HEK293 (cell line): Measurements from ENCODE around the gene CALCOCO1.

ENCODE experiments used
- FEZF1 ChIP-seq: fragments of 450-650 bp; formaldehyde crosslinking; IDR thresholded peaks from 2 replicates; pipeline ENCODE4 v1.5.1; 2016; ENCODE audit warnings: missing biosample characterization, missing genetic modification characterization
- GLI2 ChIP-seq: fragments of 450-650 bp; formaldehyde crosslinking; IDR thresholded peaks from 2 replicates; pipeline ENCODE4; 2017; ENCODE audit warnings: missing biosample characterization, missing genetic modification characterization, low read depth, borderline replicate concordance
- GLIS2 ChIP-seq: fragments of 450-650 bp; formaldehyde crosslinking; IDR thresholded peaks from 2 replicates; pipeline ENCODE4 v1.5.1; 2016; ENCODE audit warnings: missing biosample characterization, missing genetic modification characterization
- HOXC10 ChIP-seq: sonication (generic); formaldehyde crosslinking; IDR thresholded peaks from 2 replicates; pipeline ENCODE4 v1.8.1; 2023; ENCODE audit warnings: mild to moderate bottlenecking, missing genetic modification reagents
- HOXD13 ChIP-seq: sonication (generic); formaldehyde crosslinking; IDR thresholded peaks from 2 replicates; pipeline ENCODE4 v1.8.0; 2022; ENCODE audit warnings: missing genetic modification reagents, borderline replicate concordance
- KLF16 ChIP-seq: fragments of 450-650 bp; formaldehyde crosslinking; IDR thresholded peaks from 2 replicates; pipeline ENCODE4 v1.5.1; 2017; ENCODE audit warnings: missing biosample characterization, missing genetic modification characterization
- OSR2 ChIP-seq: fragments of 450-650 bp; formaldehyde crosslinking; IDR thresholded peaks from 2 replicates; pipeline ENCODE4 v1.5.1; 2016; ENCODE audit warnings: missing biosample characterization, missing genetic modification characterization
- PRDM1 ChIP-seq: fragments of 450-650 bp; formaldehyde crosslinking; IDR thresholded peaks from 2 replicates; pipeline ENCODE4; 2016; ENCODE audit warnings: missing biosample characterization, missing genetic modification characterization
- TRIM28 ChIP-seq: IDR thresholded peaks from 2 replicates; pipeline ENCODE4 v1.6.1; 2011; ENCODE audit warnings: low read length, control low read depth, borderline replicate concordance
- WT1 ChIP-seq: fragments of 450-650 bp; formaldehyde crosslinking; IDR thresholded peaks from 2 replicates; pipeline ENCODE4 v1.5.1; 2016; ENCODE audit warnings: missing biosample characterization, missing genetic modification characterization
- ZBTB48 ChIP-seq: fragments of 450-650 bp; formaldehyde crosslinking; IDR thresholded peaks from 2 replicates; pipeline ENCODE4 v1.5.1; 2016; ENCODE audit warnings: missing biosample characterization, missing genetic modification characterization
- ZBTB8A ChIP-seq: fragments of 450-650 bp; formaldehyde crosslinking; IDR thresholded peaks from 2 replicates; pipeline ENCODE4 v1.5.1; 2016; ENCODE audit warnings: missing biosample characterization, missing genetic modification characterization
- ZNF10 ChIP-seq: fragments of 450-650 bp; formaldehyde crosslinking; IDR thresholded peaks from 2 replicates; pipeline ENCODE4 v1.5.1; 2017; ENCODE audit warnings: missing biosample characterization, missing genetic modification characterization
- ZNF140 ChIP-seq: fragments of 450-650 bp; formaldehyde crosslinking; IDR thresholded peaks from 2 replicates; pipeline ENCODE4 v1.5.1; 2016; ENCODE audit warnings: missing biosample characterization, missing genetic modification characterization
- ZNF155 ChIP-seq: fragments of 450-650 bp; formaldehyde crosslinking; IDR thresholded peaks from 2 replicates; pipeline ENCODE4 v1.5.1; 2016; ENCODE audit warnings: missing biosample characterization, missing genetic modification characterization
- ZNF169 ChIP-seq: fragments of 450-650 bp; formaldehyde crosslinking; IDR thresholded peaks from 2 replicates; pipeline ENCODE4 v1.5.1; 2016; ENCODE audit warnings: missing biosample characterization, missing genetic modification characterization
- ZNF2 ChIP-seq: fragments of 450-650 bp; formaldehyde crosslinking; IDR thresholded peaks from 2 replicates; pipeline ENCODE4 v1.5.1; 2016; ENCODE audit warnings: missing biosample characterization, missing genetic modification characterization
- ZNF266 ChIP-seq: fragments of 450-650 bp; formaldehyde crosslinking; IDR thresholded peaks from 2 replicates; pipeline ENCODE4 v1.5.1; 2016; ENCODE audit warnings: missing biosample characterization, missing genetic modification characterization, low read depth
- ZNF335 ChIP-seq: fragments of 450-650 bp; formaldehyde crosslinking; conservative IDR thresholded peaks from 2 replicates; pipeline ENCODE4 v1.5.1; 2016; ENCODE audit warnings: missing biosample characterization, missing genetic modification characterization
- ZNF416 ChIP-seq: fragments of 450-650 bp; formaldehyde crosslinking; IDR thresholded peaks from 2 replicates; pipeline ENCODE4 v1.5.1; 2016; ENCODE audit warnings: missing biosample characterization, missing genetic modification characterization
- ZNF544 ChIP-seq: fragments of 450-650 bp; formaldehyde crosslinking; IDR thresholded peaks from 2 replicates; pipeline ENCODE4 v1.5.0; 2017; ENCODE audit warnings: missing biosample characterization, missing genetic modification characterization
- ZNF560 ChIP-seq: fragments of 450-650 bp; formaldehyde crosslinking; IDR thresholded peaks from 2 replicates; pipeline ENCODE4 v1.5.1; 2017; ENCODE audit warnings: missing biosample characterization, missing genetic modification characterization, borderline replicate concordance
- ZNF654 ChIP-seq: fragments of 450-650 bp; formaldehyde crosslinking; IDR thresholded peaks from 2 replicates; pipeline ENCODE4 v1.5.1; 2016; ENCODE audit warnings: low read depth, missing biosample characterization, missing genetic modification characterization
- ZNF660 ChIP-seq: fragments of 450-650 bp; IDR thresholded peaks from 2 replicates; pipeline ENCODE4 v1.5.1; 2018; ENCODE audit warnings: missing biosample characterization, mild to moderate bottlenecking, missing genetic modification characterization
- ZNF701 ChIP-seq: fragments of 450-650 bp; formaldehyde crosslinking; IDR thresholded peaks from 2 replicates; pipeline ENCODE4 v1.5.1; 2016; ENCODE audit warnings: missing biosample characterization, missing genetic modification characterization
- ZNF76 ChIP-seq: fragments of 450-650 bp; formaldehyde crosslinking; IDR thresholded peaks from 2 replicates; pipeline ENCODE4; 2016; ENCODE audit warnings: low read depth, missing biosample characterization, missing genetic modification characterization, borderline replicate concordance
- ZNF791 ChIP-seq: fragments of 450-650 bp; formaldehyde crosslinking; IDR thresholded peaks from 2 replicates; pipeline ENCODE4 v1.5.1; 2016; ENCODE audit warnings: missing biosample characterization, missing genetic modification characterization
- ZNF830 ChIP-seq: fragments of 450-650 bp; IDR thresholded peaks from 2 replicates; pipeline ENCODE4 v1.5.0; 2018; ENCODE audit warnings: missing biosample characterization, missing genetic modification characterization, low read depth, mild to moderate bottlenecking, moderate library complexity
- TF ChIP-seq, protein P1 (sequence below): fragments of 450-650 bp; formaldehyde crosslinking; IDR thresholded peaks from 2 replicates; pipeline ENCODE4 v1.5.1; 2016; ENCODE audit warnings: missing biosample characterization, missing genetic modification characterization
- TF ChIP-seq, protein P2 (sequence below): fragments of 450-650 bp; formaldehyde crosslinking; IDR thresholded peaks from 2 replicates; pipeline ENCODE4 v1.5.1; 2016; ENCODE audit warnings: missing biosample characterization, missing genetic modification characterization
- TF ChIP-seq, protein P3 (sequence below): fragments of 450-650 bp; formaldehyde crosslinking; IDR thresholded peaks from 2 replicates; pipeline ENCODE4 v1.5.1; 2016; ENCODE audit warnings: missing biosample characterization, missing genetic modification characterization, borderline replicate concordance

The CALCOCO1 gene

DNA sequence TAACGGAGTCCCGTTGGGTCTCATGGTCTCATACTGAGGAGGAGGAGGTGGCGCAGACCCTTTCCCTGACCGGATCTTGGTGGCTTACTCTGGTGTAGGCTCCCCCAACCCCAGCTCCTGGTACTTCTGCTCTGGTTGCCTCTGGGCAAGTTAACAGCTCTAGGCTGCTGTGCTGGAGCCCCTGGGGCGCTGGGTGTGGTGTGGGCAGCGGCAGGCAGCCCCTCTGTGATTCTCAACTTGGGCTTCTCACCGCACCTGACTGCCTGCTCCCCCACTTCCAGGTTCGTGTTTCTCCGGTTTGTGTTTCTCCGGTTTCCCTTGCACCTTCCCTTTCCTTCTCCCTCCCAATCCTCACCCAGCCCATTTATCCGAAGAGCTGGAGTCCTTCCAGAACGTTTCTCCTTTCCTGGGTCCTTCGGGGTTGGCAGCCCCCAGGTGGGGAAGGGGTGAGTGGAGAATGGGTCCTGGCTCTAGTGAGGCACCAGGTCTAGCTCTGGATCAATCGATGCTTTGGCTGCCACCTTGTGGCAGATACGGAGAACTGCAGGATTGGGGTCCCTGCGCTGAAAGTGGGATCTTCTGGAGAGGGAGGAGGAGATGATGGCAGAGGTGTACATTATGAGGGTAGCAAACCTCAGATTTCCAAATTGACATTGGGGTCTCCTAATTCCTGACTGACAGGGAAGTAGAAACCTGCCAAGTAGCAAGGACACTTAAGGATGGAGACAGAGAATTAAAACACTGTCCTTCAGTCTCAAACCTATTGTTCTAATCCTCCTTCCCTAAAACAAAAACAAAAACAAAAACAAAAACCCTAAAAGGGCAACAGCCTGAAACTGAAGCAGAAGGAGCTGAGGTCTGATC, 16.2 kb upstream of the CALCOCO1 start (continued):
- no peak for TF ChIP-seq GLIS2 (tag by site-specific recombination)
- TF ChIP-seq ZNF560 (tag by site-specific recombination): no peak
- no peak for TF ChIP-seq HOXC10 (CRISPR knock-in tag)
- TF ChIP-seq ZNF416 (tag by site-specific recombination): no peak
- 0 out of 2 replicates have a peak, but pooled peaks have one; percentile 51 for TF ChIP-seq ZNF660 (tag by site-specific recombination)
- TF ChIP-seq ZNF2 (tag by site-specific recombination): 0 out of 2 replicates have a peak, but pooled peaks have one; percentile 77
- TF ChIP-seq, protein P1, sequence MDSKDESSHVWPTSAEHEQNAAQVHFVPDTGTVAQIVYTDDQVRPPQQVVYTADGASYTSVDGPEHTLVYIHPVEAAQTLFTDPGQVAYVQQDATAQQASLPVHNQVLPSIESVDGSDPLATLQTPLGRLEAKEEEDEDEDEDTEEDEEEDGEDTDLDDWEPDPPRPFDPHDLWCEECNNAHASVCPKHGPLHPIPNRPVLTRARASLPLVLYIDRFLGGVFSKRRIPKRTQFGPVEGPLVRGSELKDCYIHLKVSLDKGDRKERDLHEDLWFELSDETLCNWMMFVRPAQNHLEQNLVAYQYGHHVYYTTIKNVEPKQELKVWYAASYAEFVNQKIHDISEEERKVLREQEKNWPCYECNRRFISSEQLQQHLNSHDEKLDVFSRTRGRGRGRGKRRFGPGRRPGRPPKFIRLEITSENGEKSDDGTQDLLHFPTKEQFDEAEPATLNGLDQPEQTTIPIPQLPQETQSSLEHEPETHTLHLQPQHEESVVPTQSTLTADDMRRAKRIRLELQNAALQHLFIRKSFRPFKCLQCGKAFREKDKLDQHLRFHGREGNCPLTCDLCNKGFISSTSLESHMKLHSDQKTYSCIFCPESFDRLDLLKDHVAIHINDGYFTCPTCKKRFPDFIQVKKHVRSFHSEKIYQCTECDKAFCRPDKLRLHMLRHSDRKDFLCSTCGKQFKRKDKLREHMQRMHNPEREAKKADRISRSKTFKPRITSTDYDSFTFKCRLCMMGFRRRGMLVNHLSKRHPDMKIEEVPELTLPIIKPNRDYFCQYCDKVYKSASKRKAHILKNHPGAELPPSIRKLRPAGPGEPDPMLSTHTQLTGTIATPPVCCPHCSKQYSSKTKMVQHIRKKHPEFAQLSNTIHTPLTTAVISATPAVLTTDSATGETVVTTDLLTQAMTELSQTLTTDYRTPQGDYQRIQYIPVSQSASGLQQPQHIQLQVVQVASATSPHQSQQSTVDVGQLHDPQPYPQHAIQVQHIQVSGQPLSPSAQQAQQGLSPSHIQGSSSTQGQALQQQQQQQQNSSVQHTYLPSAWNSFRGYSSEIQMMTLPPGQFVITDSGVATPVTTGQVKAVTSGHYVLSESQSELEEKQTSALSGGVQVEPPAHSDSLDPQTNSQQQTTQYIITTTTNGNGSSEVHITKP: no peak
- peak; percentile 66 for TF ChIP-seq PRDM1 (tag by site-specific recombination)
- TF ChIP-seq ZNF169: no peak
- TF ChIP-seq ZNF76: no peak
- no peak for TF ChIP-seq ZNF10 (tag by site-specific recombination)
- no peak for TF ChIP-seq HOXD13 (CRISPR knock-in tag)
- TF ChIP-seq ZNF335 (tag by site-specific recombination): peak; percentile 51
- no peak for TF ChIP-seq ZBTB48 (tag by site-specific recombination)
- TF ChIP-seq ZNF140 (tag by site-specific recombination): no peak
- no peak for TF ChIP-seq WT1 (tag by site-specific recombination)
- no peak for TF ChIP-seq FEZF1 (tag by site-specific recombination)
- TF ChIP-seq, protein P2, sequence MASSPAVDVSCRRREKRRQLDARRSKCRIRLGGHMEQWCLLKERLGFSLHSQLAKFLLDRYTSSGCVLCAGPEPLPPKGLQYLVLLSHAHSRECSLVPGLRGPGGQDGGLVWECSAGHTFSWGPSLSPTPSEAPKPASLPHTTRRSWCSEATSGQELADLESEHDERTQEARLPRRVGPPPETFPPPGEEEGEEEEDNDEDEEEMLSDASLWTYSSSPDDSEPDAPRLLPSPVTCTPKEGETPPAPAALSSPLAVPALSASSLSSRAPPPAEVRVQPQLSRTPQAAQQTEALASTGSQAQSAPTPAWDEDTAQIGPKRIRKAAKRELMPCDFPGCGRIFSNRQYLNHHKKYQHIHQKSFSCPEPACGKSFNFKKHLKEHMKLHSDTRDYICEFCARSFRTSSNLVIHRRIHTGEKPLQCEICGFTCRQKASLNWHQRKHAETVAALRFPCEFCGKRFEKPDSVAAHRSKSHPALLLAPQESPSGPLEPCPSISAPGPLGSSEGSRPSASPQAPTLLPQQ: no peak
- no peak for TF ChIP-seq ZNF701
- TF ChIP-seq ZNF155 (tag by site-specific recombination): no peak
- TF ChIP-seq ZNF544 (tag by site-specific recombination): no peak
- TF ChIP-seq, protein P3, sequence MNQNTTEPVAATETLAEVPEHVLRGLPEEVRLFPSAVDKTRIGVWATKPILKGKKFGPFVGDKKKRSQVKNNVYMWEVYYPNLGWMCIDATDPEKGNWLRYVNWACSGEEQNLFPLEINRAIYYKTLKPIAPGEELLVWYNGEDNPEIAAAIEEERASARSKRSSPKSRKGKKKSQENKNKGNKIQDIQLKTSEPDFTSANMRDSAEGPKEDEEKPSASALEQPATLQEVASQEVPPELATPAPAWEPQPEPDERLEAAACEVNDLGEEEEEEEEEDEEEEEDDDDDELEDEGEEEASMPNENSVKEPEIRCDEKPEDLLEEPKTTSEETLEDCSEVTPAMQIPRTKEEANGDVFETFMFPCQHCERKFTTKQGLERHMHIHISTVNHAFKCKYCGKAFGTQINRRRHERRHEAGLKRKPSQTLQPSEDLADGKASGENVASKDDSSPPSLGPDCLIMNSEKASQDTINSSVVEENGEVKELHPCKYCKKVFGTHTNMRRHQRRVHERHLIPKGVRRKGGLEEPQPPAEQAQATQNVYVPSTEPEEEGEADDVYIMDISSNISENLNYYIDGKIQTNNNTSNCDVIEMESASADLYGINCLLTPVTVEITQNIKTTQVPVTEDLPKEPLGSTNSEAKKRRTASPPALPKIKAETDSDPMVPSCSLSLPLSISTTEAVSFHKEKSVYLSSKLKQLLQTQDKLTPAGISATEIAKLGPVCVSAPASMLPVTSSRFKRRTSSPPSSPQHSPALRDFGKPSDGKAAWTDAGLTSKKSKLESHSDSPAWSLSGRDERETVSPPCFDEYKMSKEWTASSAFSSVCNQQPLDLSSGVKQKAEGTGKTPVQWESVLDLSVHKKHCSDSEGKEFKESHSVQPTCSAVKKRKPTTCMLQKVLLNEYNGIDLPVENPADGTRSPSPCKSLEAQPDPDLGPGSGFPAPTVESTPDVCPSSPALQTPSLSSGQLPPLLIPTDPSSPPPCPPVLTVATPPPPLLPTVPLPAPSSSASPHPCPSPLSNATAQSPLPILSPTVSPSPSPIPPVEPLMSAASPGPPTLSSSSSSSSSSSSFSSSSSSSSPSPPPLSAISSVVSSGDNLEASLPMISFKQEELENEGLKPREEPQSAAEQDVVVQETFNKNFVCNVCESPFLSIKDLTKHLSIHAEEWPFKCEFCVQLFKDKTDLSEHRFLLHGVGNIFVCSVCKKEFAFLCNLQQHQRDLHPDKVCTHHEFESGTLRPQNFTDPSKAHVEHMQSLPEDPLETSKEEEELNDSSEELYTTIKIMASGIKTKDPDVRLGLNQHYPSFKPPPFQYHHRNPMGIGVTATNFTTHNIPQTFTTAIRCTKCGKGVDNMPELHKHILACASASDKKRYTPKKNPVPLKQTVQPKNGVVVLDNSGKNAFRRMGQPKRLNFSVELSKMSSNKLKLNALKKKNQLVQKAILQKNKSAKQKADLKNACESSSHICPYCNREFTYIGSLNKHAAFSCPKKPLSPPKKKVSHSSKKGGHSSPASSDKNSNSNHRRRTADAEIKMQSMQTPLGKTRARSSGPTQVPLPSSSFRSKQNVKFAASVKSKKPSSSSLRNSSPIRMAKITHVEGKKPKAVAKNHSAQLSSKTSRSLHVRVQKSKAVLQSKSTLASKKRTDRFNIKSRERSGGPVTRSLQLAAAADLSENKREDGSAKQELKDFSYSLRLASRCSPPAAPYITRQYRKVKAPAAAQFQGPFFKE (tag by site-specific recombination): no peak
- TF ChIP-seq ZNF654 (tag by site-specific recombination): peak; percentile 89
- TF ChIP-seq ZNF791 (tag by site-specific recombination): no peak
- no peak for TF ChIP-seq ZBTB8A (tag by site-specific recombination)
- no peak for TF ChIP-seq GLI2 (tag by site-specific recombination)
- no peak for TF ChIP-seq KLF16 (tag by site-specific recombination)
- TF ChIP-seq ZNF266 (tag by site-specific recombination): no peak
- no peak for TF ChIP-seq ZNF830 (tag by site-specific recombination)
- no peak for TF ChIP-seq TRIM28
- no peak for TF ChIP-seq OSR2 (tag by site-specific recombination)
